Omental fat pad (tissue), 4 donors: ENCODE results near the gene GPRASP1. TPM values are rescaled to one million over a fixed set of nuclear protein-coding genes. Genes with fewer than 3 reads are reported as not detected.

Experiments used
- ATAC-seq: fragments of 150-250 bp; one replicate; pipeline ENCODE4 v1.9.1; 2016; ENCODE audit warnings: mild to moderate bottlenecking, moderate library complexity; ENCODE audit not compliant: low FRiP score
- DNase-seq: peaks from one replicate; pipeline ENCODE4 v3.0.0-alpha.2; 2019; ENCODE audit warnings: low spot score
- total RNA-seq, 4 donors: library from RNA; depleted of rRNA; stranded (reverse); fragments of >200 nt; gene quantifications; one replicate each; pipeline ENCODE4 v1.1.0, GENCODE V29; 2016
- TF ChIP-seq, protein P1 (sequence below), 3 donors: fragments of 450-650 bp; IDR thresholded peaks; one replicate each; pipeline ENCODE4 v1.5.1; 2016 to 2017; ENCODE audit warnings: antibody characterized with exemption in 3 of 3, mild to moderate bottlenecking in 3 of 3, moderate library complexity in 2 of 3

The GPRASP1 gene, protein sequence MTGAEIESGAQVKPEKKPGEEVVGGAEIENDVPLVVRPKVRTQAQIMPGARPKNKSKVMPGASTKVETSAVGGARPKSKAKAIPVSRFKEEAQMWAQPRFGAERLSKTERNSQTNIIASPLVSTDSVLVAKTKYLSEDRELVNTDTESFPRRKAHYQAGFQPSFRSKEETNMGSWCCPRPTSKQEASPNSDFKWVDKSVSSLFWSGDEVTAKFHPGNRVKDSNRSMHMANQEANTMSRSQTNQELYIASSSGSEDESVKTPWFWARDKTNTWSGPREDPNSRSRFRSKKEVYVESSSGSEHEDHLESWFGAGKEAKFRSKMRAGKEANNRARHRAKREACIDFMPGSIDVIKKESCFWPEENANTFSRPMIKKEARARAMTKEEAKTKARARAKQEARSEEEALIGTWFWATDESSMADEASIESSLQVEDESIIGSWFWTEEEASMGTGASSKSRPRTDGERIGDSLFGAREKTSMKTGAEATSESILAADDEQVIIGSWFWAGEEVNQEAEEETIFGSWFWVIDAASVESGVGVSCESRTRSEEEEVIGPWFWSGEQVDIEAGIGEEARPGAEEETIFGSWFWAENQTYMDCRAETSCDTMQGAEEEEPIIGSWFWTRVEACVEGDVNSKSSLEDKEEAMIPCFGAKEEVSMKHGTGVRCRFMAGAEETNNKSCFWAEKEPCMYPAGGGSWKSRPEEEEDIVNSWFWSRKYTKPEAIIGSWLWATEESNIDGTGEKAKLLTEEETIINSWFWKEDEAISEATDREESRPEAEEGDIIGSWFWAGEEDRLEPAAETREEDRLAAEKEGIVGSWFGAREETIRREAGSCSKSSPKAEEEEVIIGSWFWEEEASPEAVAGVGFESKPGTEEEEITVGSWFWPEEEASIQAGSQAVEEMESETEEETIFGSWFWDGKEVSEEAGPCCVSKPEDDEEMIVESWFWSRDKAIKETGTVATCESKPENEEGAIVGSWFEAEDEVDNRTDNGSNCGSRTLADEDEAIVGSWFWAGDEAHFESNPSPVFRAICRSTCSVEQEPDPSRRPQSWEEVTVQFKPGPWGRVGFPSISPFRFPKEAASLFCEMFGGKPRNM (N-terminal part only)
- total RNA-seq = 1 to 10 TPM; 4.1 to 9.1 (median 6.7) TPM

DNA sequence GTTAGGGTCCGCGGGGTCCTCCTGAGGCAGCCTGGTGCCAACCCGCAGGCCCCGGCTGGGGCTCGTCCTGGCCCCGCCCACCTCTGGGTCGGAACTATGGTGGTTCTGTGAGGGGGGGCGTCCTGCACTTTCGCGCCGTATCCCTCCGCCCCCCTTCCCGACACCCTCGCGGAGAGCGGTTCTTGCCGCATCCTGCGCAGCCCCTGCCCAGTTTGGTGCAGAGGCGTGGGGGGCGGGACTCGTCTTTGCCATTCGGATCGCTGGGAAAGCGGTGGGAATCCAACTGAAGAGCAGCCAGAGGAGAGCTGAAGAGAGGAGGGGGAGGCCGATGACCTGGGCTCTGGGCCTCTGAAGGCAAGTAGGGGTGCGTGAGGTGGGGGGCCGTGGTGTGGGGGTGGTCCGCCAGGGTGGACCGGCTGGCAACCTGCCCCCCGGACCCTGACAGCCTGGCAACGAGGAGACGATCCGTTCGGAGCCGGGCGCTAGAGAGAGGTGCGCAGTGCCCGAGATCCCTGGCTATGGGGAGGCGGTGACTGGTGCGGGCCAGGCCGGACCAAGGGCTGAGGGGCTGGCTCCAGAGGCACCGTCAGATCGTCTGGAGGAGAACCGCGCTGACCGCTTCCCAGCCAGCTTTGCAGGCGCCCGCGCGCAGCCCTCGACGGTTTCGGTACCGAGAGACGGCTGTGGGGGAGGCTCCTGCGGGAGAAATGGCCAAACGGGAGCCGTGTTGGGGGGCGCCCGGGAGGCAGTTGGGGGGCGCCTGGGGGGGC, at the start of gene GPRASP1:
TSS of gene GPRASP1 (plus strand) at position 242 of the 770 bp plus-strand sequence. CDS start 2,431 bp downstream, outside the sequence.
- TF ChIP-seq, protein P1, sequence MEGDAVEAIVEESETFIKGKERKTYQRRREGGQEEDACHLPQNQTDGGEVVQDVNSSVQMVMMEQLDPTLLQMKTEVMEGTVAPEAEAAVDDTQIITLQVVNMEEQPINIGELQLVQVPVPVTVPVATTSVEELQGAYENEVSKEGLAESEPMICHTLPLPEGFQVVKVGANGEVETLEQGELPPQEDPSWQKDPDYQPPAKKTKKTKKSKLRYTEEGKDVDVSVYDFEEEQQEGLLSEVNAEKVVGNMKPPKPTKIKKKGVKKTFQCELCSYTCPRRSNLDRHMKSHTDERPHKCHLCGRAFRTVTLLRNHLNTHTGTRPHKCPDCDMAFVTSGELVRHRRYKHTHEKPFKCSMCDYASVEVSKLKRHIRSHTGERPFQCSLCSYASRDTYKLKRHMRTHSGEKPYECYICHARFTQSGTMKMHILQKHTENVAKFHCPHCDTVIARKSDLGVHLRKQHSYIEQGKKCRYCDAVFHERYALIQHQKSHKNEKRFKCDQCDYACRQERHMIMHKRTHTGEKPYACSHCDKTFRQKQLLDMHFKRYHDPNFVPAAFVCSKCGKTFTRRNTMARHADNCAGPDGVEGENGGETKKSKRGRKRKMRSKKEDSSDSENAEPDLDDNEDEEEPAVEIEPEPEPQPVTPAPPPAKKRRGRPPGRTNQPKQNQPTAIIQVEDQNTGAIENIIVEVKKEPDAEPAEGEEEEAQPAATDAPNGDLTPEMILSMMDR (IDR thresholded peaks at IDR 0.05) = no peak
- DNase-seq (no peak), ATAC-seq (peak; percentile 87)

DNA sequence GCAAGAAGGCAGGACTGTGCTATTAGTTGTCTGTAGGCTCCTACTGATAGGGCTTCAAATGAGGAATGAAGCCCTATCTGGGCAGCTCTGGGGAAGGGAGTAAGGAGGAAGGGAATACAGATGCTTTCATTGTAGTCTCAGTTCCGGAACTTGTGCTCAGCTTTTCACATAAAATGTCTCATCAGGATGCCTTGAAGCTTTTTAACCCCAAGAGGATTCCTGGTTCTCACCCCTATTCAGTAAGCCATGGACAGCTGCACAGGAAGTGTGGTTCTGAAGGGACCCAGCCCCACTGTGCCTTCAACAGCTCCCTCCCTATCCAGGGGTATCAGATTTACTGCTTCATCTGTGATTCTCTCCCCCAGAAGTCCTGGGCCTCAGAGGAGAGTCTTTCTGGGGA, 47.0 kb upstream of the GPRASP1 start:
- ATAC-seq = no peak
- TF ChIP-seq, protein P1 (IDR thresholded peaks at IDR 0.05) = no peak
- DNase-seq = no peak

DNA sequence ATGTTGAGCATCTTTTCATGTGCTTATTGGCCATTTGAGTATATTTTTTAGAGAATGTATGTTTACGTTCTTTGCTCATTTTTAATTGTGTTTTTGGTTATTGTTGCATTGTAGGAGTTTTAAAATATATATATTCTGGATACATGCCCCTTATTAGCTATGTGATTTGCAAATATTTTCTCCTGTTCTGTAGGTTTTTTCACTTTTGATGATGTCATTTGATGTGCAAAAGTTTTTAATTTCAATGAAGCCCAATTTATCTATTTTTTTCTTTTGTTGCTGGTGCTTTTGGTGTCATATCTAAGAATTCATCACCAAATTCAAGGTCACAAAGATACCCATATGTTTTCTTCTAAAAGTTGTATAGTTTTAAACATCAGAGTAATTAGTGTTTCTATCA, 45.2 kb upstream of the GPRASP1 start:
- ATAC-seq (no peak), DNase-seq (no peak)
- TF ChIP-seq, protein P1 (IDR thresholded peaks at IDR 0.05) = no peak

DNA sequence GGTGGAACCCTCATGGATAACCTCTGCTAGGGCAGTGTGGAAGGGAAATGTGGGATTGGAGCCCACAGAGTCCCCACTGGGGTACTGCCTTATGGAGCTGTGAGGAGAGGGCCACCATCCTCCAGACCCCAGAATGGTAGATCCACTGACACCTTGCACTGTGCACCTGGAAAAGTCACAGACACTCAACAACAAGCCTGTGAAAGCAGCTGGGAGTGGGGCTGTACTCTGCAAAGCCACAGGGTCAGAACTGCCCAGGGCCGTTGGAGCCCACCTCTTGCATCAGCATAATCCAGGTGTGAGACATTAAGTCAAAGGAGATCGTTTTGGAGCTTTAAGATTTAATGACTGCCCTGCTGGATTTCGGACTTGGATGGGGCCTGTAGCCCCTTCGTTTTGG, 40.4 kb upstream of the GPRASP1 start:
- TF ChIP-seq, protein P1 (IDR thresholded peaks at IDR 0.05) = no peak
- DNase-seq (no peak), ATAC-seq (no peak)

DNA sequence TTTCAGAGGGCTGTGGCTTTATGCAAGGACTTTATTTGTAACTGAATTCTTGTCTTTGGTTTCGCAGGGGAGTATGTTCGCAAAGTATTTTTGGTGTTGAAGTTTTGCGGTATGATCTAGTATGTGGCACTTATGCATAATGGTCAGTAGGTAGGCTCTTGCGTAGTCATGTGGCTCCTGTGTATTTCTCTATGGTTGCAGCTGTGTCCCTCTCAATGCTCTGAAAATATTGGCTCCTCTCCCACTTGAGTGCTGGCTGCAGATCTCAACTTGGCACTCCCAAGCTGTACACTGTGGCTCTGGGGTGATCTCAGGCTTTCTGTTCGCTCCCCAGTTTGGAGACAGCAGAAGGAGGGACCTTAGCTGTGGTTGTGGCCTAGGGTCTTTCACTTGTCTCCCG, 27.2 kb upstream of the GPRASP1 start:
- DNase-seq (no peak), ATAC-seq (no peak)
- TF ChIP-seq, protein P1 (IDR thresholded peaks at IDR 0.05) = no peak

DNA sequence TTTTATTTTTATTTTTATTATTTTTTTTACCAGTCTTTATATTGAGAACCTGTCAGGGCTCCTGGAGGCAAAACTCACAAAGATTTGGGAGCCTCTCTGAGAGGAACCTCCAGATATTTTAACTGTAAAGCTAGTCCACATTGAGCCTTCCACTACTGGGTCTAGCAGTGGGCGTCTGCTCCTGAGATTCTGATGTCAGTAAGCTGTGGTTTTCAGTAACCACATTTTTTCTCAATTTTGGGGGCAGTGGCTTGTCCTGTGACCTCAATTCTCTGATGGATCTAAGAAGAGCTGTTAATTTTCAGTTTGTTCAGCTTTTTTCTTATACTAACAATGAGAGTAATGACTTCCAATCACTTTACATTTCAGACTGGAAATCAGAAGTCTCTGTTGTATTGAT, 23.6 kb upstream of the GPRASP1 start:
- TF ChIP-seq, protein P1 (IDR thresholded peaks at IDR 0.05) = no peak
- ATAC-seq = no peak

More for the DNA sequence above, 23.6 kb upstream of the GPRASP1 start:
- DNase-seq = no peak
